A549 (cell line): ENCODE results near the gene TRAM2. TPM values are rescaled to one million over a fixed set of nuclear protein-coding genes. Genes with fewer than 3 reads are reported as not detected.

ENCODE experiments used
- ATAC-seq, 2 experiments: fragments of 200-7000 bp in 1 of 2; fragments of >200 bp in 1 of 2; cut with Nextera tagmentation in 1 of 2; cut with Tn5 transposase in 1 of 2; 3 replicates each; pipeline versions ENCODE4 v1.8.0 to v1.9.1; 2018 to 2020; ENCODE audit warnings: mild to moderate bottlenecking in 1 of 2, moderate library complexity in 1 of 2
- CTCF ChIA-PET: fragments of 300-600 bp; sonication (Branson Sonifier 250); formaldehyde crosslinking; extraction: SDS; loops from one replicate; lab custom pipeline; 2021; ENCODE audit warnings: antibody characterized with exemption, inconsistent platforms; lab: Yijun Ruan, JAX
- POLR2A ChIA-PET: fragments of 350-600 bp; formaldehyde crosslinking; extraction: SDS; loops from one replicate; lab custom pipeline; 2021; ENCODE audit warnings: antibody characterized with exemption, inconsistent platforms; lab: Yijun Ruan, JAX
- DNase-seq, 2 experiments: peaks; one replicate each; pipeline versions ENCODE4 v3.0.0 to v3.0.0-alpha.2; 2011 to 2016; ENCODE audit warnings: low read depth in 1 of 2, low spot score in 1 of 2
- FAIRE-seq: peaks from 2 replicates; lab custom pipeline; 2011; peaks lifted over from hg19 to GRCh38; lab: Jason Lieb, UNC
- H3K27ac ChIP-seq, 2 experiments: fragments of >200 bp; sonication (Bioruptor Twin); formaldehyde crosslinking; 3 replicates each; pipeline ENCODE4 v1.5.1; 2016 to 2017
- H3K4me1 ChIP-seq: fragments of >200 bp; sonication (Bioruptor Twin); formaldehyde crosslinking; 3 replicates; pipeline ENCODE4 v1.6.1; 2016
- H3K4me2 ChIP-seq: fragments of >200 bp; sonication (Bioruptor Twin); formaldehyde crosslinking; 3 replicates; pipeline ENCODE4 v1.6.1; 2016
- H3K4me3 ChIP-seq: fragments of >200 bp; sonication (Bioruptor Twin); formaldehyde crosslinking; 3 replicates; pipeline ENCODE4 v1.5.1; 2016
- H3K9me3 ChIP-seq: fragments of >200 bp; sonication (Bioruptor Twin); formaldehyde crosslinking; 3 replicates; pipeline ENCODE4 v1.6.1; 2016
- CBX8 ChIP-seq: fragments of 200-600 bp; sonication (generic); IDR thresholded peaks from 2 replicates; pipeline ENCODE4 v1.6.1; 2016
- CEBPB ChIP-seq, 2 experiments: fragments of >200 bp in 1 of 2; sonication (Bioruptor Twin) in 1 of 2; formaldehyde crosslinking in 1 of 2; IDR thresholded peaks; 2 replicates each; pipeline ENCODE4 v1.6.1; 2012 to 2016
- CTCF ChIP-seq: fragments of >200 bp; sonication (Bioruptor Twin); formaldehyde crosslinking; IDR thresholded peaks from 3 replicates; pipeline ENCODE4 v1.5.1; 2016
- EHF ChIP-seq: fragments of 250-450 bp; sonication (Bioruptor Pico); IDR thresholded peaks from 2 replicates; pipeline ENCODE4 v1.5.0; 2020; ENCODE audit warnings: mild to moderate bottlenecking
- FOSB ChIP-seq: fragments of 250-450 bp; sonication (Bioruptor Pico); IDR thresholded peaks from 2 replicates; pipeline ENCODE4 v1.5.0; 2020; ENCODE audit warnings: mild to moderate bottlenecking, moderate library complexity
- FOXS1 ChIP-seq: fragments of 250-450 bp; sonication (Bioruptor Pico); IDR thresholded peaks from 2 replicates; pipeline ENCODE4 v1.5.0; 2020; ENCODE audit warnings: mild to moderate bottlenecking, moderate library complexity
- GATA3 ChIP-seq: IDR thresholded peaks from 2 replicates; pipeline ENCODE4 v1.6.1; 2012; ENCODE audit warnings: borderline replicate concordance
- HEYL ChIP-seq: fragments of 250-450 bp; sonication (Bioruptor Pico); IDR thresholded peaks from 2 replicates; pipeline ENCODE4 v1.8.0; 2021; ENCODE audit warnings: mild to moderate bottlenecking, moderate library complexity
- HOXA7 ChIP-seq: fragments of 250-450 bp; sonication (Bioruptor Pico); IDR thresholded peaks from 2 replicates; pipeline ENCODE4 v1.5.0; 2020; ENCODE audit warnings: mild to moderate bottlenecking, moderate library complexity
- HOXB13 ChIP-seq: fragments of 250-450 bp; sonication (Bioruptor Pico); IDR thresholded peaks from 2 replicates; pipeline ENCODE4 v1.5.0; 2020; ENCODE audit warnings: low read depth, mild to moderate bottlenecking, moderate library complexity
- JUNB ChIP-seq: fragments of >200 bp; sonication (Bioruptor Twin); formaldehyde crosslinking; IDR thresholded peaks from 2 replicates; pipeline ENCODE4 v1.6.1; 2016
- KDM1A ChIP-seq: fragments of 200-600 bp; sonication (generic); IDR thresholded peaks from 2 replicates; pipeline ENCODE4 v1.6.1; 2016; ENCODE audit warnings: low read depth, mild to moderate bottlenecking
- MAZ ChIP-seq: fragments of 150-350 bp; IDR thresholded peaks from 2 replicates; pipeline ENCODE4 v1.6.1; 2014; ENCODE audit warnings: antibody characterized with exemption, low read depth, low read length, borderline replicate concordance
- NFE2L2 ChIP-seq: fragments of 150-350 bp; conservative IDR thresholded peaks from 2 replicates; pipeline ENCODE4 v1.6.1; 2014; ENCODE audit warnings: low read length
- NPAS2 ChIP-seq: fragments of 250-450 bp; sonication (Bioruptor Pico); IDR thresholded peaks from 2 replicates; pipeline ENCODE4 v1.8.0; 2022; ENCODE audit warnings: mild to moderate bottlenecking, moderate library complexity, borderline replicate concordance
- NR3C1 ChIP-seq: fragments of >200 bp; sonication (Bioruptor Twin); formaldehyde crosslinking; IDR thresholded peaks from 3 replicates; pipeline ENCODE4 v1.6.1; 2017
- PBX3 ChIP-seq: IDR thresholded peaks from 2 replicates; pipeline ENCODE4 v1.6.1; 2012
- PHF8 ChIP-seq: fragments of 200-600 bp; sonication (generic); IDR thresholded peaks from 2 replicates; pipeline ENCODE4 v1.6.1; 2016; ENCODE audit warnings: low read depth, mild to moderate bottlenecking, antibody characterized with exemption, moderate library complexity, borderline replicate concordance
- POLR2AphosphoS2 ChIP-seq: conservative IDR thresholded peaks from 2 replicates; pipeline ENCODE4 v1.6.1; 2012; ENCODE audit warnings: low read length, improper control_type of control experiment, inconsistent platforms
- RAD21 ChIP-seq, 2 experiments: fragments of >200 bp in 1 of 2; sonication (Bioruptor Twin) in 1 of 2; formaldehyde crosslinking in 1 of 2; IDR thresholded peaks in 1 of 2; conservative IDR thresholded peaks in 1 of 2; 2 replicates in 1 of 2; 3 replicates in 1 of 2; pipeline ENCODE4 v1.6.1; 2012 to 2018; ENCODE audit warnings: inconsistent platforms in 1 of 2
- RCOR1 ChIP-seq: fragments of 150-350 bp; IDR thresholded peaks from 2 replicates; pipeline ENCODE4 v1.6.1; 2014; ENCODE audit warnings: antibody characterized with exemption, low read length, low read depth
- RFX5 ChIP-seq: fragments of 450-650 bp; IDR thresholded peaks from 2 replicates; pipeline ENCODE4 v1.7.1; 2014; ENCODE audit warnings: antibody characterized with exemption, mild to moderate bottlenecking, moderate library complexity
- RNF2 ChIP-seq: fragments of 200-600 bp; sonication (generic); IDR thresholded peaks from 2 replicates; pipeline ENCODE4 v1.6.1; 2016; ENCODE audit warnings: low read depth, mild to moderate bottlenecking, antibody characterized with exemption, moderate library complexity, borderline replicate concordance
- SMC3 ChIP-seq: fragments of >200 bp; sonication (Bioruptor Twin); formaldehyde crosslinking; IDR thresholded peaks from 3 replicates; pipeline ENCODE4 v1.6.1; 2018; ENCODE audit warnings: inconsistent platforms
- SREBF2 ChIP-seq: fragments of 450-650 bp; IDR thresholded peaks from 2 replicates; pipeline ENCODE4 v1.6.1; 2014; ENCODE audit warnings: mild to moderate bottlenecking, moderate library complexity
- ZC3H11A ChIP-seq: fragments of 450-650 bp; IDR thresholded peaks from 2 replicates; pipeline ENCODE4 v1.6.1; 2014; ENCODE audit warnings: antibody characterized with exemption, mild to moderate bottlenecking
- ZFP36 ChIP-seq: fragments of 450-650 bp; IDR thresholded peaks from 2 replicates; pipeline ENCODE4 v1.6.1; 2014; ENCODE audit warnings: borderline replicate concordance; ENCODE audit not compliant: partially characterized antibody
- ZNF302 ChIP-seq: fragments of 250-450 bp; sonication (Bioruptor Pico); IDR thresholded peaks from 2 replicates; pipeline ENCODE4 v1.9.0; 2021; ENCODE audit warnings: inconsistent platforms, mild to moderate bottlenecking, moderate library complexity
- ZSCAN20 ChIP-seq: fragments of 250-450 bp; sonication (Bioruptor Pico); IDR thresholded peaks from 2 replicates; pipeline ENCODE4 v1.8.0; 2022; ENCODE audit warnings: mild to moderate bottlenecking, moderate library complexity
- WGBS: methylation state at CpG from one replicate; pipeline ENCODE4 v1.1.6; 2017; ENCODE audit errors: missing lambda C conversion rate; 5-methylcytosine and 5-hydroxymethylcytosine counted together
- polyA plus RNA-seq, 4 experiments: library from polyadenylated mRNA; depleted of rRNA in 3 of 4; stranded (reverse); fragments of >200 nt; fragmentation: RNase III in 1 of 4; extraction: RNeasy Plus Mini Kit Qiagen cat#74134 plus additional on column Dnase treatment in 1 of 4; gene quantifications; 2 replicates in 3 of 4; 3 replicates in 1 of 4; pipeline ENCODE4 v1.2.3, GENCODE V29; 2011 to 2017

The TRAM2 gene
- polyA plus RNA-seq, 2 of the 4 experiments (the other 2 are of a cell fraction), result 16.4 to 25.4 TPM

GRCh38 chr6:52531834-52532233 lies 45.0 kb downstream of the TRAM2 start:
- no peak for FAIRE-seq
- no peak for ATAC-seq
- ChIA-PET CTCF (no interaction called here), POLR2A (no interaction called here)
- Histone ChIP-seq H3K27ac (no peak overlapping the region), H3K4me1 (no peaks in the 10 kb centered on the region; the same call in 2 of the 3 replicates), H3K9me3 (no peaks in the 10 kb centered on the region), H3K4me3 (no peak overlapping the region), H3K4me2 (no peak overlapping the region)
- WGBS, result 94% methylated on average over 1 of the region's 1 CpG
- DNase-seq, result no peak
- TF ChIP-seq SMC3 (no peak), PHF8 (no peak), RNF2 (no peak), CTCF (no peak), SREBF2 (no peak), KDM1A (no peak), NR3C1 (no peak), RCOR1 (no peak), NFE2L2 (no peak), CBX8 (no peak), ZNF302 (CRISPR knock-in tag) (no peak), CEBPB (IDR thresholded peaks at IDR 0.05) (no peak), POLR2AphosphoS2 (no peak), MAZ (no peak), ZSCAN20 (CRISPR knock-in tag) (no peak)

- H3K4me3 ChIP-seq, result no peak overlapping the region
- no peaks in the 10 kb centered on the region; the same call in 2 of the 3 replicates for H3K4me1 ChIP-seq
- ATAC-seq, result no peak
- POLR2A ChIA-PET, result no interaction called here
- WGBS, result 86% methylated on average over 4 of the region's 4 CpGs
- FAIRE-seq, result no peak
- DNase-seq, result no peak
- TF ChIP-seq ZC3H11A, result no peak
- TF ChIP-seq EHF, result no peak
- TF ChIP-seq GATA3, result no peak
- no peak for TF ChIP-seq SREBF2
- TF ChIP-seq FOXS1 (CRISPR knock-in tag), result no peak
- no peak for TF ChIP-seq RAD21 (conservative IDR thresholded peaks at IDR 0.05 in 1 of 2, IDR thresholded peaks at IDR 0.05 in 1 of 2)
- TF ChIP-seq CBX8, result no peak
- no peak for TF ChIP-seq NFE2L2
- no peak for TF ChIP-seq POLR2AphosphoS2
- TF ChIP-seq ZFP36, result no peak
- no peak for TF ChIP-seq PBX3
- no peak for TF ChIP-seq HOXB13
- no peak for TF ChIP-seq KDM1A
- no peak for TF ChIP-seq JUNB
- TF ChIP-seq FOSB (CRISPR knock-in tag), result no peak
- no peak for TF ChIP-seq NPAS2 (CRISPR knock-in tag)
- no peak for TF ChIP-seq HOXA7
- no peak for TF ChIP-seq RFX5
- no peak for TF ChIP-seq HEYL (CRISPR knock-in tag)
- TF ChIP-seq, all 56 proteins: peak for 0
- no peaks in the 10 kb centered on the region for H3K9me3 ChIP-seq
- H3K4me2 ChIP-seq, result no peak overlapping the region
- H3K27ac ChIP-seq, result no peak overlapping the region
- CTCF ChIA-PET, result no interaction called here
Measured at GRCh38 chr6:52531396-52531795, 45.5 kb downstream of the TRAM2 start.
